Glutamatergic neuron (in vitro differentiated cells): Measurements from ENCODE around the gene CTNNBIP1. TPM values are rescaled to one million over a fixed set of nuclear protein-coding genes. Genes with fewer than 3 reads are reported as not detected.

Experiments used
- DNase-seq: peaks from one replicate; pipeline ENCODE4 v3.0.0; 2022
- H3K27ac Mint-ChIP-seq: one replicate; pipeline ENCODE4 v1.8.0; 2020; ENCODE audit warnings: mild to moderate bottlenecking, mixed read lengths, inconsistent platforms; ENCODE audit not compliant: unreplicated experiment
- H3K27me3 Mint-ChIP-seq: one replicate; pipeline ENCODE4 v1.8.0; 2020; ENCODE audit warnings: mild to moderate bottlenecking, moderate library complexity, mixed read lengths, inconsistent platforms; ENCODE audit not compliant: unreplicated experiment
- H3K36me3 Mint-ChIP-seq: one replicate; pipeline ENCODE4 v1.8.0; 2020; ENCODE audit warnings: mild to moderate bottlenecking, mixed read lengths, inconsistent platforms; ENCODE audit not compliant: unreplicated experiment
- H3K4me1 Mint-ChIP-seq: one replicate; pipeline ENCODE4 v1.8.0; 2020; ENCODE audit warnings: mild to moderate bottlenecking, low read depth, mixed read lengths, inconsistent platforms; ENCODE audit not compliant: unreplicated experiment
- H3K4me3 Mint-ChIP-seq: one replicate; pipeline ENCODE4 v1.8.0; 2020; ENCODE audit warnings: mild to moderate bottlenecking, mixed read lengths, inconsistent platforms; ENCODE audit not compliant: unreplicated experiment
- H3K9me3 Mint-ChIP-seq: one replicate; pipeline ENCODE4 v1.8.0; 2020; ENCODE audit warnings: mild to moderate bottlenecking, moderate library complexity, mixed read lengths, inconsistent platforms; ENCODE audit not compliant: unreplicated experiment
- CTCF ChIP-seq: fragments of 200-600 bp; sonication (generic); IDR thresholded peaks from one replicate; pipeline ENCODE4 v1.5.0; 2021; ENCODE audit not compliant: partially characterized antibody, unreplicated experiment
- total RNA-seq: library from RNA; stranded (reverse); fragmentation: NEBNext Ultra II Directional; extraction: Animal tissue kit (Norgen Biotek cat#: 25700); gene quantifications from one replicate; pipeline ENCODE4 v1.2.1, GENCODE V29; 2021; ENCODE audit not compliant: unreplicated experiment

CTNNBIP1 gene
- total RNA-seq, 1 donor from 2014 or later = 50.7 TPM

GRCh38 chr1:9825093-9826074 lies 84.7 kb downstream of the CTNNBIP1 start:
- H3K27me3 Mint-ChIP-seq = peaks cover 23% of the 10 kb centered on the region
- H3K4me3 Mint-ChIP-seq = peak overlapping the region; percentile 78
- H3K9me3 Mint-ChIP-seq = peaks cover 17% of the 10 kb centered on the region
- H3K36me3 Mint-ChIP-seq = no peaks in the 10 kb centered on the region
- H3K4me1 Mint-ChIP-seq = peaks cover 26% of the 10 kb centered on the region
- H3K27ac Mint-ChIP-seq = peak overlapping the region; percentile 70
- no peak for TF ChIP-seq CTCF
- no peak for DNase-seq

- no peaks in the 10 kb centered on the region for H3K36me3 Mint-ChIP-seq
- no peak for DNase-seq
- H3K9me3 Mint-ChIP-seq = peaks cover 15% of the 10 kb centered on the region
- peak overlapping the region; percentile 43 for H3K27ac Mint-ChIP-seq
- TF ChIP-seq CTCF = no peak
- peaks cover 23% of the 10 kb centered on the region for H3K27me3 Mint-ChIP-seq
- peak overlapping the region; percentile 78 for H3K4me3 Mint-ChIP-seq
- peaks cover 29% of the 10 kb centered on the region for H3K4me1 Mint-ChIP-seq
Observed at GRCh38 chr1:9824702-9825089, 85.4 kb downstream of the CTNNBIP1 start.

- Mint-ChIP-seq H3K27ac (peak within 1 kb of the TSS; percentile 91), H3K4me1 (peaks cover 29% of the 10 kb centered on the region), H3K27me3 (peaks cover 23% of the 10 kb centered on the region), H3K36me3 (no peaks in the 10 kb centered on the region), H3K4me3 (peak within 1 kb of the TSS; percentile 94), H3K9me3 (peaks cover 15% of the 10 kb centered on the region)
- DNase-seq = peak; percentile 94
- TF ChIP-seq CTCF = no peak
Observed at GRCh38 chr1:9823943-9824701, 85.9 kb downstream of the CTNNBIP1 start, which contains the start of gene CLSTN1. Gene CLSTN1 (minus strand): TSS chr1:9823965. CDS start chr1:9823733, 232 bp downstream.

- Mint-ChIP-seq H3K4me1 (peaks cover 29% of the 10 kb centered on the region), H3K9me3 (peaks cover 15% of the 10 kb centered on the region), H3K4me3 (no peak overlapping the region), H3K36me3 (no peaks in the 10 kb centered on the region), H3K27ac (no peak overlapping the region), H3K27me3 (peaks cover 23% of the 10 kb centered on the region)
- DNase-seq = no peak
- no peak for TF ChIP-seq CTCF
Observed at GRCh38 chr1:9823693-9823942, 86.5 kb downstream of the CTNNBIP1 start.
